ENCODE results near the gene XPC. TPM values are rescaled to one million over a fixed set of nuclear protein-coding genes. Genes with fewer than 3 reads are reported as not detected.

The XPC gene
- total RNA-seq, 4 donors from 2014 or later, result 14.4 to 47.9 (median 30.0) TPM

GRCh38 chr3:14140668-14141067 lies 37.7 kb downstream of the XPC start:
- Histone ChIP-seq H3K27me3 (no peaks in the 10 kb centered on the region), H3K9me3 (no peaks in the 10 kb centered on the region), H3K27ac (peak overlapping the region in 2 of 4 donors; percentile 77 to 88), H3K4me3 (no peak overlapping the region), H3K4me1 (peaks cover 13 to 83% (median 44%) of the 10 kb centered on the region in 3 donors), H3K36me3 (peaks cover 21 to 82% (median 25%) of the 10 kb centered on the region in 3 donors)
- no peak for DNase-seq
- intact Hi-C loops (cut with DNase I), result no loop called here
- no peak for TF ChIP-seq POLR2A (IDR thresholded peaks at IDR 0.05)
- TF ChIP-seq CTCF (IDR thresholded peaks at IDR 0.05), result no peak
- 63 to 78% methylated on average over 2 of the region's 2 CpGs for WGBS, 2 donors

DNA sequence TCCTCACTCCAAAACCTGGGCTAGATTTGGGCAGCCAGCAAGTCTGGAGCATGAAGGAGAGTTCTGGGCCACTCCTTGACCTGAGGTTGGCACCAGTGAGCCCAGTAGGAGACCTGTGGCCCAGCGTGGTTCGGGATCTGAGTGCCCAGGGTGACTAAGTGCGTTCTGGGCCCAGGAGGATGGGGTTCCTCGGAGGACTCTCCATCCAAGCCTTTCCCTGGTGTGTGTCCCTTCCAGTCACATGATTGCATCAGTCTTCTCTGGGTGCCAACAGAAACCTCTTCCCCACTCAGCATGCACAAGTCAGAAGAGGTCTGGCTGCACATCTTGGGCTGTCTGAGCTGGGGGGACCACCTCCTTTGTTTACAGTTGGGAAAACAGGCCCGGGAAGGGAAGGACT lies 38.6 kb downstream of the XPC start:
- Histone ChIP-seq H3K9me3 (no peaks in the 10 kb centered on the region), H3K27me3 (no peaks in the 10 kb centered on the region), H3K4me3 (no peak overlapping the region), H3K4me1 (peaks cover 10 to 77% (median 35%) of the 10 kb centered on the region in 3 donors), H3K27ac (no peak overlapping the region), H3K36me3 (peaks cover 22 to 85% (median 33%) of the 10 kb centered on the region in 3 donors)
- no peak for TF ChIP-seq CTCF (IDR thresholded peaks at IDR 0.05)
- no peak for TF ChIP-seq POLR2A (IDR thresholded peaks at IDR 0.05)
- DNase-seq, result no peak
- 62 to 82% methylated on average over 3 to 5 of the region's 5 CpGs for WGBS, 2 donors
- intact Hi-C loops (cut with DNase I), result no loop called here

DNA sequence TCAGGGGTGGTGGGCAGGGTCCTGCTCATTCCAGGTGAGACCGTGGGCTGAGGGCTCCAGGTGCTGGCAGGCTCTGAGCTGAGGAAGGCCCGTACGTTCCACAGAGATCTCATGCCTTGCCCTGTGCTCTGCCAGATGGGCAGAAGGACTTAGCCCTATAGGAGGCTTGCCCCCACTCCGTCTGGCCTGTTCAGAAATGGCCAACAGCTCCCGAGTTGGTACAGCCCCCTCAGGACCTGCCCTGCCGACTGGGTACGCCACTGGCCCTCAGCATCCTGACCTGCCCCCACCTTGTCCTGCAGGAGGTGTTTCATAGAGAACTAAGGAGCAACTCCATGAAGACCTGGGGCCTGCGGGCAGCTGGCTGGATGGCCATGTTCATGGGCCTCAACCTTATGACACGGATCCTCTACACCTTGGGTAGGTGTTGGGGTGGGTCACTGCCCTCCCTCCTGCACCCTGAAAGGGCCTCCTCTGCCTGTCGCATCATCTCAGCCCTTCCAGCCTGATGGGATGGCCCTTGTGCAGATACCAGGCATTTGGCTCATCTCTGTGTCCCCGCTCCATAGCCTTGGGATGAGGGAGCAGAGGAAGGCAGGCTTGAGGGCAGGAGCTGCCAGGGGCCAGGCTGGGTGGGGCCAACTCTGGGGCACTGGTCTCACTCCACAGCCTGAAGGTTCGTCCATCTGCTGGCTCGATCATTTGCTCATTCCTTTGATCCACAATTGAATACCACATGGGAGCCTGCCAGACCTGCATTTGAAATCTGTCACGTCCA lies 39.3 kb downstream of the XPC start:
- no peak overlapping the region for H3K4me3 ChIP-seq
- no peaks in the 10 kb centered on the region for H3K27me3 ChIP-seq
- TF ChIP-seq POLR2A (IDR thresholded peaks at IDR 0.05) (no peak), CTCF (IDR thresholded peaks at IDR 0.05) (no peak)
- WGBS, 2 donors, result 77 to 91% methylated on average over 5 to 7 of the region's 14 CpGs
- H3K4me1 ChIP-seq, result peaks cover 6 to 70% (median 30%) of the 10 kb centered on the region in 3 donors
- peaks cover 29 to 92% (median 40%) of the 10 kb centered on the region in 3 donors for H3K36me3 ChIP-seq
- no peak for DNase-seq
- no peak overlapping the region for H3K27ac ChIP-seq
- no peaks in the 10 kb centered on the region for H3K9me3 ChIP-seq
- intact Hi-C loops (cut with DNase I), result no loop called here

- no peak for DNase-seq
- no peaks in the 10 kb centered on the region for H3K9me3 ChIP-seq
- H3K4me3 ChIP-seq, result no peak overlapping the region
- peaks cover 0 to 62% (median 23%) of the 10 kb centered on the region in 3 donors for H3K4me1 ChIP-seq
- H3K36me3 ChIP-seq, result peaks cover 33 to 100% (median 47%) of the 10 kb centered on the region in 3 donors
- TF ChIP-seq CTCF (IDR thresholded peaks at IDR 0.05) (no peak), POLR2A (IDR thresholded peaks at IDR 0.05) (no peak)
- intact Hi-C loops (cut with DNase I), result no loop called here
- H3K27ac ChIP-seq, result peak overlapping the region in 1 of 4 donors; percentile 80
- no peaks in the 10 kb centered on the region for H3K27me3 ChIP-seq
- WGBS, 2 donors, result 88 to 91% methylated on average over 16 of the region's 16 CpGs
Observed at GRCh38 chr3:14138109-14138877, 40.1 kb downstream of the XPC start.

- TF ChIP-seq CTCF (IDR thresholded peaks at IDR 0.05) (no peak), POLR2A (IDR thresholded peaks at IDR 0.05) (no peak)
- Histone ChIP-seq H3K27ac (peak overlapping the region; percentile 24 to 80 (median 63)), H3K36me3 (peaks cover 40 to 100% (median 56%) of the 10 kb centered on the region in 3 donors), H3K4me1 (peaks cover 0 to 54% (median 15%) of the 10 kb centered on the region in 3 donors), H3K9me3 (no peaks in the 10 kb centered on the region), H3K27me3 (no peaks in the 10 kb centered on the region), H3K4me3 (no peak overlapping the region)
- DNase-seq, result no peak
- intact Hi-C loops (cut with DNase I), result no loop called here
- 33 to 63% methylated on average over 1 of the region's 3 CpGs for WGBS, 2 donors
Observed at GRCh38 chr3:14137445-14137844, 41.0 kb downstream of the XPC start.
